Memory B cell (primary cell): ENCODE measurements around the gene RHPN2.
A peak's percentile ranks its signal among the peaks of the same experiment; 100 is the strongest.
"Not testable (repeated sequence)": the region's sequence is repeated elsewhere in the genome, so short reads cannot be mapped to it uniquely, and the experiment has no call there.

ENCODE experiments used
- ATAC-seq: fragments of 150-1000 bp; cut with Tn5 transposase; 2 replicates; pipeline ENCODE4 v1.10.0; 2021; ENCODE audit warnings: low read depth, mild to moderate bottlenecking, moderate library complexity
- DNase-seq, 2 donors: peaks; one replicate each; pipeline ENCODE4 v3.0.0; 2022; ENCODE audit warnings: low spot score in 2 of 2
- H3K27ac Mint-ChIP-seq: one replicate; pipeline ENCODE4 v1.8.0; 2022; ENCODE audit warnings: mild to moderate bottlenecking, moderate library complexity, mixed read lengths
- H3K27me3 Mint-ChIP-seq: one replicate; pipeline ENCODE4 v1.8.0; 2022; ENCODE audit warnings: mixed read lengths
- H3K36me3 Mint-ChIP-seq: one replicate; pipeline ENCODE4 v1.8.0; 2022; ENCODE audit warnings: mild to moderate bottlenecking, mixed read lengths
- H3K4me1 Mint-ChIP-seq: one replicate; pipeline ENCODE4 v1.8.0; 2022; ENCODE audit warnings: mixed read lengths
- H3K4me3 Mint-ChIP-seq: one replicate; pipeline ENCODE4 v1.8.0; 2022; ENCODE audit warnings: mild to moderate bottlenecking, moderate library complexity, mixed read lengths
- H3K9me3 Mint-ChIP-seq: one replicate; pipeline ENCODE4 v1.8.0; 2022; ENCODE audit warnings: mixed read lengths

Gene RHPN2

DNA sequence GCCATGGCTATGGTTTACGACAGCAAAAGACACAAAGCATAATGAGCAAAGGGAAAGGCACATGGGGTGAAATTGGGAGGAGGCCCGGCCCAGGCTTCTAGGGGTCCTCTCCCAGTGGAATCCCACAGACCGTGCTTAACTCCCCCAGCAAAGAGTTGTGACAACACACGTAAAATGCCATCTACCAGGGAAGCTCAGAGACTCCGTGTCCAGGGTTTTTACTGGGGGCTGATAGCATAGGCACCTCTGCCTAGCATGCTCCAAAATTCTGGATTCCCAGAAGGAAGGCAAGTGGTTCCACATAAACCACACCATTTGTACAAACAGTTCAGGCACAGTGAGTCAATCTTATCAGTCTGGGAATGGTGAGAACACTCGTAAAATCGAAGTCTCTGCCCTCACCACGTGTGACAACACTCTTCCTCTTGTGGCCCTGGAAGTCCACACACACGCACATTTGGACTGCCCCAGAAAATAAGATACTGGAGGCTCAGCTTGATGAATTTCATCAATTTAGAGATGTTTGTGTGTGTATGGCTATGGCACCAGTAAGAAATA, 34.9 kb downstream of the RHPN2 start:
- ATAC-seq = no peak
- peaks cover 15% of the 10 kb centered on the region for H3K36me3 Mint-ChIP-seq

GRCh38 chr19:33026602-33027001, 38.1 kb downstream of the RHPN2 start:
- H3K36me3 Mint-ChIP-seq = peaks cover 16% of the 10 kb centered on the region
- not testable (repeated sequence) for H3K27me3 Mint-ChIP-seq, H3K4me3 Mint-ChIP-seq, DNase-seq, ATAC-seq, H3K9me3 Mint-ChIP-seq, H3K4me1 Mint-ChIP-seq, H3K27ac Mint-ChIP-seq

More for the DNA sequence above, 34.9 kb downstream of the RHPN2 start:
- H3K9me3 Mint-ChIP-seq = peaks cover 4% of the 10 kb centered on the region
- no peaks in the 10 kb centered on the region for H3K27me3 Mint-ChIP-seq
- DNase-seq = no peak
- no peak overlapping the region for H3K27ac Mint-ChIP-seq
- H3K4me1 Mint-ChIP-seq = no peaks in the 10 kb centered on the region
- H3K4me3 Mint-ChIP-seq = no peak overlapping the region

DNA sequence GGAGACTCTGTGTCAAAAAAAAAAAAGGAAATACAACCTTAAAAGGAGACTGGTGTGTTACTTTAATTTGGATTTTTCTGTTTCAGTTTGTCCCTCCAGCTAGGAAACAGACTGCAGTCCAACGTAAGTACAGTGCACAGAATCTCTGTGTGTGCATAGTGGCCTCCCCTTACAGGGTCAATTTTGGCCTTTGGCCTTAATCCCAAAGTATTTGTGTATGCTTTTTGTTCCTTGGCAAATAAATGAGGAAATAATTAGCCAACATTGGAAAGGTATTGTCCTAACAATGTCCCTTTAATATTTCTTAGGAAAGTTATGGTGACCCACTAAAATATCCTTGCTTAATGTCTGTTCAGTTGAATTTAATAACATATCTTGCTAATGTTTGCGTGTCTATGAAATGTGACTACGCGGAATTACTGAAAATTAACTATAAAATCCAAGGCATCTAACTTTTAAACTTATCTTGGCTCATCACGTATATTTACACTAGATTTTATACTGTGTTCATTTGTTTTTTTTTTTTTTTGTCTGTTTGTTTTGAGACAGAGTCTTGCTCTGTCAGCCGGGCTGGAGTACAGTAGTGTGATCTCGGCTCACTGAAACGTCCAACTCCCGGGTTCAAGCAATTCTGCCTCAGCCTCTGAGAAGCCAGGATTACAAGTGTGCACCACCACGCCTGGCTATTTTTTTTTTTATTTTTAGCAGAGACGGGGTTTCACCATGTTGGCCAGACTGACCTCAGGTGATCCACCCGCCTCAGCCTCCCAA, 39.0 kb downstream of the RHPN2 start:
- not testable (repeated sequence) for H3K9me3 Mint-ChIP-seq, H3K4me1 Mint-ChIP-seq, ATAC-seq, H3K27me3 Mint-ChIP-seq, DNase-seq, H3K4me3 Mint-ChIP-seq, H3K27ac Mint-ChIP-seq
- peaks cover 14% of the 10 kb centered on the region for H3K36me3 Mint-ChIP-seq

- Mint-ChIP-seq H3K4me1 (no peaks in the 10 kb centered on the region), H3K27ac (no peak overlapping the region), H3K27me3 (no peaks in the 10 kb centered on the region), H3K36me3 (peaks cover 13% of the 10 kb centered on the region), H3K4me3 (no peak overlapping the region), H3K9me3 (peaks cover 4% of the 10 kb centered on the region)
- DNase-seq (no peak), ATAC-seq (no peak)
These were observed 40.3 kb downstream of the RHPN2 start for GRCh38 chr19:33024398-33024797.

GRCh38 chr19:33022472-33023116, 42.1 kb downstream of the RHPN2 start:
- peaks cover 9% of the 10 kb centered on the region for H3K36me3 Mint-ChIP-seq
- no peaks in the 10 kb centered on the region for H3K4me1 Mint-ChIP-seq
- DNase-seq (no peak), ATAC-seq (no peak)
- H3K4me3 Mint-ChIP-seq = no peak overlapping the region
- no peak overlapping the region for H3K27ac Mint-ChIP-seq
- no peaks in the 10 kb centered on the region for H3K27me3 Mint-ChIP-seq
- no peaks in the 10 kb centered on the region for H3K9me3 Mint-ChIP-seq

GRCh38 chr19:33010891-33011290, 53.8 kb downstream of the RHPN2 start:
- not testable (repeated sequence) for H3K27me3 Mint-ChIP-seq, H3K9me3 Mint-ChIP-seq, H3K4me3 Mint-ChIP-seq, DNase-seq, ATAC-seq, H3K27ac Mint-ChIP-seq, H3K4me1 Mint-ChIP-seq
- H3K36me3 Mint-ChIP-seq = peaks cover 13% of the 10 kb centered on the region

DNA sequence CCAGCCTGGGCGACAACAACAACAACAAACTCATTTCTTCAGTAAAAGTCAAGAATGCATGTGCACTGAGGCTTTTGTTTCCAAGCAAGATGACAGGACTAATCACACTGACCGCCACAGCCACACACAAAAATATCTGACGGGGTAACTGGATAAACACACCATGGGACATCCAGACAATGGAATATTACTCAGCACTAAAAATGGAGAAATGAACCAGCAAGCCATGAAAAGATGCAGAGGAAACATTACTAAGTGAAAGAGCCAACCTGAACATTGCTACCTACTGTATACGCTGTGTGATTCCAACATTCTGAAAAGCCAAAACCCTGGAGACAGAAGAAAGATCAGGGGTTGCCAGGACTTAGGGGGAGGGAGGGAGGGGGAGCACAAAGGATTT, 56.0 kb downstream of the RHPN2 start:
- no peak overlapping the region for H3K4me3 Mint-ChIP-seq
- no peak overlapping the region for H3K27ac Mint-ChIP-seq
- ATAC-seq = no peak
- H3K27me3 Mint-ChIP-seq = no peaks in the 10 kb centered on the region
- peaks cover 15% of the 10 kb centered on the region for H3K36me3 Mint-ChIP-seq
- no peaks in the 10 kb centered on the region for H3K4me1 Mint-ChIP-seq
- H3K9me3 Mint-ChIP-seq = no peaks in the 10 kb centered on the region
- DNase-seq = no peak

DNA sequence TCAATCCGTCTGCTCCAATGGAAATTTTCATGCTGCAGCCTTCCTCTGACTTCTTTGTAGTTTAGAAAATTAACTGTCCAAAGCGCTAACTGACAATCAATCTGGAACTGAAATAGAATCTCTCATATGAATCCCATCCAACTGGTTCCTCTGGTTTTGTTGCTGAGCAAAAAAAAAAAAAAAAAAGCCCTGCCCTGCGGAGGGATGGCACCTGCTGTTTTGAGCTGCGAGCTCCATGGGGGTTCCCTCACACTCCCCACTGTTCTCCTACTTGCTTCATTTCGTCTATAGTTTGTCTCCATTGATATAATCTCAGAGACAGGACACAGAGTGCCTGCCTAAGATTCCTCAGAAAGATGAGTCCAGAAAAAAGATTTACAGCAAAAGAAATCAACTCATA, 59.2 kb downstream of the RHPN2 start:
- H3K4me3 Mint-ChIP-seq = no peak overlapping the region
- H3K4me1 Mint-ChIP-seq = peaks cover 4% of the 10 kb centered on the region
- H3K9me3 Mint-ChIP-seq = no peaks in the 10 kb centered on the region
- H3K36me3 Mint-ChIP-seq = peaks cover 12% of the 10 kb centered on the region
- no peaks in the 10 kb centered on the region for H3K27me3 Mint-ChIP-seq
- DNase-seq (no peak), ATAC-seq (no peak)
- H3K27ac Mint-ChIP-seq = no peak overlapping the region

DNA sequence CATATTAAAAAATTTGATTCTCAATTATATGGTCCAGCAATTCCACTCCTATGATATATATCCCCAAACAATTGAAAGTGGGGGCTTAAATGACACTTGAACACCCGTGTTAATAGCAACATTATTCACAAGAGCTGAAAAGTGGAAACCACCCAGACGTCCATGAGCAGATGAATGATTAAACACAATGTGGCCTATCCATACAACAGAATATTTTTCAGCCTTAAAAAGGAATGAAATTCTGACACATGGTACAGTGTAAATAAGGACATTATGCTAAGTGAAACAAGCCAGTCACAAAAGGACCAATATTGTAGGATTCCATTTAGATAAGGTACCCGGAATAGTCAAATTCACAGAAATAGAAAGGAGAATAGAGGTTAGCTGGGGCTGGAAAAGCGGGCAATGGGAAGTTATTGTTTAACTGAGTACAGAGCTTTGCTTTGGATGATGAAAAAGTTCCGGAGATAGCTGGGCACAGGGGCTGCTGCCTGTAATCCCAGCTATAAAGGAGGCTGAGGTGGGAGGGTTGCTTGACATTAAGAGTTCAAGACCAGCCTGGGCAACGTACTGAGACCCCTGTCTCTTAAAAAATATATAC, 61.2 kb downstream of the RHPN2 start:
- H3K36me3 Mint-ChIP-seq = peaks cover 10% of the 10 kb centered on the region
- H3K27me3 Mint-ChIP-seq, H3K4me1 Mint-ChIP-seq: not testable (repeated sequence)

DNA sequence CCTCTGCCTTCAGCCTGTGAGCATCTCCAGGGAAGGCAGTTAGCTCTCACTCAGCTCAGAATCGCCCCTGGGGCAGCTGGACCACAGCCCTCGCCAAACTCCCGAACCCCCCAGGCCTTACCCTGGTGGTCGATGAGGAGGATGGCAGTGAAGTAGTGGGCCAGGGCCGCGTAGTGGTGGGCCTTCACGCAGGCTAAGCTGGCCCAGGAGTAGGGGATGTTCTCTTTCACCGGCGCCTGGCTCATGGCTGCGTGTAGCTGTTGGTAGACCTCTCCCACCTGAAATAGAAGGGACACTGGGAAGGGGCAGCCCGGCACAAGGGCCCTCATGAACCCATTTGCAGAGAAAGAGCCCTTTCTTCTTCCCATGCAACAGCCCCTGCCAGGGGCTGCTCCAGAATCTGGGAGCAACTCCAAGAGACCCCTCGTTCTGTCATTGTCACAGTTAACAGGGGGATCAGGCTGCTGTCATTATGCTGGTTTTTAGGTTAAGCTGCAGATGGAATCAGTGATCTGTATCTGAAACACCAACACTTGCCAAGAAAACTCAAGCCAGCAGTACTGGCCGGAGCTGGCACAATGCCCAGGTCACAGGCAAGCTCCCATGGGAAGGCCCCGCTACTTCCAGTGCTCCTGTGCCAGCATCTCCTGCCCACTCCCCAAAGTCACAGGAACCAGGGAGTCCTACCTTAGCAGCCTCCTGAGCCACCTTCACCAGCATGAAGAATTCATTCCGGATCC, 62.4 kb downstream of the RHPN2 start:
- not testable (repeated sequence) for ATAC-seq, DNase-seq

More for the DNA sequence above, 61.2 kb downstream of the RHPN2 start:
- not testable (repeated sequence) for ATAC-seq, H3K4me3 Mint-ChIP-seq, H3K27ac Mint-ChIP-seq, DNase-seq, H3K9me3 Mint-ChIP-seq

GRCh38 chr19:33000910-33001309, 63.8 kb downstream of the RHPN2 start:
- Mint-ChIP-seq H3K27ac (peak overlapping the region; percentile 29), H3K27me3 (peaks cover 2% of the 10 kb centered on the region), H3K4me3 (no peak overlapping the region), H3K4me1 (peaks cover 8% of the 10 kb centered on the region), H3K9me3 (no peaks in the 10 kb centered on the region), H3K36me3 (peaks cover 17% of the 10 kb centered on the region)
- no peak for DNase-seq
- ATAC-seq = no peak

More for the DNA sequence above, 62.4 kb downstream of the RHPN2 start:
- not testable (repeated sequence) for H3K27ac Mint-ChIP-seq, H3K4me3 Mint-ChIP-seq, H3K27me3 Mint-ChIP-seq, H3K9me3 Mint-ChIP-seq, H3K4me1 Mint-ChIP-seq
- H3K36me3 Mint-ChIP-seq = peaks cover 14% of the 10 kb centered on the region

GRCh38 chr19:33000510-33000909, 64.2 kb downstream of the RHPN2 start:
- Mint-ChIP-seq H3K4me3 (no peak overlapping the region), H3K9me3 (no peaks in the 10 kb centered on the region), H3K4me1 (peaks cover 8% of the 10 kb centered on the region), H3K36me3 (peaks cover 16% of the 10 kb centered on the region), H3K27me3 (peaks cover 2% of the 10 kb centered on the region), H3K27ac (peak overlapping the region; percentile 29)
- ATAC-seq (no peak), DNase-seq (no peak)

GRCh38 chr19:32998722-32999121, 66.0 kb downstream of the RHPN2 start:
- peaks cover 15% of the 10 kb centered on the region for H3K36me3 Mint-ChIP-seq
- ATAC-seq (no peak), DNase-seq (no peak)
- H3K9me3 Mint-ChIP-seq = no peaks in the 10 kb centered on the region
- H3K4me1 Mint-ChIP-seq = peaks cover 8% of the 10 kb centered on the region
- H3K4me3 Mint-ChIP-seq = no peak overlapping the region
- H3K27ac Mint-ChIP-seq = peak overlapping the region; percentile 32
- H3K27me3 Mint-ChIP-seq = peaks cover 2% of the 10 kb centered on the region
